Retinal pigment epithelial cell (primary cell): ENCODE results near the gene VMAC.
"Not testable (repeated sequence)": the region's sequence is repeated elsewhere in the genome, so short reads cannot be mapped to it uniquely, and the experiment has no call there.

Experiments used
- DNase-seq: peaks from one replicate; pipeline ENCODE4 v3.0.0-alpha.2; 2010; ENCODE audit warnings: low read depth
- H3K4me3 ChIP-seq: 2 replicates; pipeline ENCODE4 v1.5.1; 2011; ENCODE audit warnings: mild to moderate bottlenecking, low read length, control low read depth, moderate library complexity
- TF ChIP-seq, protein P1 (sequence below): conservative IDR thresholded peaks from 2 replicates; pipeline ENCODE4 v1.5.1; 2011; ENCODE audit warnings: low read depth, low read length, control low read depth, inconsistent platforms

The VMAC gene, protein sequence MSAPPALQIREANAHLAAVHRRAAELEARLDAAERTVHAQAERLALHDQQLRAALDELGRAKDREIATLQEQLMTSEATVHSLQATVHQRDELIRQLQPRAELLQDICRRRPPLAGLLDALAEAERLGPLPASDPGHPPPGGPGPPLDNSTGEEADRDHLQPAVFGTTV

DNA sequence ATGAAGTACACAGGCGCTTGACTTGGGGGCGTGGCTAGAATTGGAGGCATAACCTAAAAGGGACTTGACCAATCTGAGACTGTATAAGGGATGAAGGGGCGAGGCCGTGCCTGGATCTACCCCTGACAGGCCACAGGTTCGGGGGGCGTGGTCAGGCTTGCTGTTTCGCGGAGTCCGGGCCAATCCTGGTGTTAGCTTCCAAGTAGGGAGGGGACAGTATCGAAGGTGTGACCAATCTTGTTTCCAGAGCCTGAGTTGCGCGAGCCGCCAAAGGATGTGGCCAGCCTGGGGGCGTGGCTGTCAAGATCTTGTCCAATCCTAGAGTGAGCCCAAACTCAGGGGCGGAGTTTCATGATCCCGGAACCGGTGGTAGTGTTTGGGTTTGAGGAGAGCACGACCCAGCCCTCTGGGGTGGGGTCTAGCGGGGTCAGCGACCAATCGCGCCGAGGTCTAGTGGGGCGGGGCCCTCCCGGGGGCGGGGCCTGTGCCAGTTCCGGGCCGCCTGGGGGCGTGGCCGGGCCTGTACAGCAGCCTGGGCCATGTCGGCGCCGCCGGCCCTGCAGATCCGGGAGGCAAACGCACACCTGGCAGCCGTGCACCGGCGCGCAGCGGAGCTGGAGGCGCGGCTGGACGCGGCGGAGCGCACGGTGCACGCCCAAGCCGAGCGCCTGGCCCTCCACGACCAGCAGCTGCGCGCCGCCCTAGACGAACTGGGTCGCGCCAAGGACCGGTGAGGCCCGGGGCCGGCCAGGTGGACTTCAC lies at the start of gene VMAC:
VMAC (plus strand) TSS at position 521 of the 762 bp plus-strand sequence; CDS start at position 540, 19 bp downstream.
- DNase-seq, result peak; percentile 100
- H3K4me3 ChIP-seq, result peak within 1 kb of the TSS; percentile 99
- TF ChIP-seq, protein P1, sequence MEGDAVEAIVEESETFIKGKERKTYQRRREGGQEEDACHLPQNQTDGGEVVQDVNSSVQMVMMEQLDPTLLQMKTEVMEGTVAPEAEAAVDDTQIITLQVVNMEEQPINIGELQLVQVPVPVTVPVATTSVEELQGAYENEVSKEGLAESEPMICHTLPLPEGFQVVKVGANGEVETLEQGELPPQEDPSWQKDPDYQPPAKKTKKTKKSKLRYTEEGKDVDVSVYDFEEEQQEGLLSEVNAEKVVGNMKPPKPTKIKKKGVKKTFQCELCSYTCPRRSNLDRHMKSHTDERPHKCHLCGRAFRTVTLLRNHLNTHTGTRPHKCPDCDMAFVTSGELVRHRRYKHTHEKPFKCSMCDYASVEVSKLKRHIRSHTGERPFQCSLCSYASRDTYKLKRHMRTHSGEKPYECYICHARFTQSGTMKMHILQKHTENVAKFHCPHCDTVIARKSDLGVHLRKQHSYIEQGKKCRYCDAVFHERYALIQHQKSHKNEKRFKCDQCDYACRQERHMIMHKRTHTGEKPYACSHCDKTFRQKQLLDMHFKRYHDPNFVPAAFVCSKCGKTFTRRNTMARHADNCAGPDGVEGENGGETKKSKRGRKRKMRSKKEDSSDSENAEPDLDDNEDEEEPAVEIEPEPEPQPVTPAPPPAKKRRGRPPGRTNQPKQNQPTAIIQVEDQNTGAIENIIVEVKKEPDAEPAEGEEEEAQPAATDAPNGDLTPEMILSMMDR, result no peak

DNA sequence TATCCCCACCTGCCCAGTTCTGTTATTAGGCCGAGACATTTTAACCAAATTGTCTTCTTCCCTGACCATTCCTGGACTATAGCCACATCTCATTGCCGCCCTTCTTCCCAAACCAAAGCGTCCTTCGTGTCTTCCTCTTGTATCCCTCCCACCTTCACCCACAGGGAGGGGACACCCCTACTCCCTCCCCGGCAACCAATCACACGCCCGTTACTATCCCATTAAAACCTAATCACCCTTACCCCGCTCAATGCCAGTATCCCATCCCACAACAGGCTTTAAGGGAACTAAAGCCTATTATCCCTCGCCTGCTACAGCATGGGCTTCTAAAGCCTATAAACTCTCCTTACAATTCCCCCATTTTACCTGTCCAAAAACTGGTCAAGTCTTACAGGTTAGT lies 49.5 kb upstream of the VMAC start:
- not testable (repeated sequence) for H3K4me3 ChIP-seq, DNase-seq

DNA sequence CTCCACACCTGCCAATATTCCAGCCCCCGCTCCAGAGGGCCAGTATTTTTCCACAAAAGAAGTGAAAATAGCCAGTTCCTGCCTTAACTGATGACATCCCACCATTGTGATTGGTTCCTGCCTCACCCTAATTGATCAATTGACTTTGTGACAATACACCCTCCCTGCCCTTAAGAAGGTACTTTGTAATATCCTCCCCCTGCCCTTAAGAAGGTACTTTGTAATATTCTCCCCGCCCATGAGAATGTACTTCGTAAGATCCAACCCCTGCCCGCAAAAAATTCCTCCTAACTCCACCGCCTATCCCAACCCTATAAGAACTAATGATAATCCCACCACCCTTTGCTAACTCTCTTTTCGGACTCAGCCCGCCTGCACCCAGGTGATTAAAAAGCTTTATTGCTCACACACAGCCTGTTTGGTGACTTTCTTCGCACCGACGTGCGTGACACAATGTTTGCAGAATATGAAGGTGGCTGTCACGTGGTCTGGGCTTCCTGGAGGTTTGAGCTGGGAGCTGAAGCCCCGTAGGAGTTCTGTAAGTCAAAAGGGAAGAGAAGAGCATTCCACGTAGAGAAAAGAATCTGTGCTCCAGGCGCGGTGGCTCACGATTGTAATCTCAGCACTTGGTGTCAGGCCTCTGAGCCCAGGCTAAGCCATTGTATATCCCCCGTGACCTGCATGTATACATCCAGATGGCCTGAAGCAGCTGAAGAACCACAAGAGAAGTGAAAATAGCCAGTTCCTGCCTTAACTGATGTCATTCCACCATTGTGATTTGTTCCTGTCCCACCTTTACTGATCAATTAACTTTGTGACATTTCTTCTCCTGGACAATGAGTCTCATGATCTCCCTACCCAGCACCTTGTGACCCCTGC lies 47.2 kb upstream of the VMAC start:
- no peak overlapping the region for H3K4me3 ChIP-seq
- no peak for DNase-seq
- TF ChIP-seq, protein P1, result no peak

DNA sequence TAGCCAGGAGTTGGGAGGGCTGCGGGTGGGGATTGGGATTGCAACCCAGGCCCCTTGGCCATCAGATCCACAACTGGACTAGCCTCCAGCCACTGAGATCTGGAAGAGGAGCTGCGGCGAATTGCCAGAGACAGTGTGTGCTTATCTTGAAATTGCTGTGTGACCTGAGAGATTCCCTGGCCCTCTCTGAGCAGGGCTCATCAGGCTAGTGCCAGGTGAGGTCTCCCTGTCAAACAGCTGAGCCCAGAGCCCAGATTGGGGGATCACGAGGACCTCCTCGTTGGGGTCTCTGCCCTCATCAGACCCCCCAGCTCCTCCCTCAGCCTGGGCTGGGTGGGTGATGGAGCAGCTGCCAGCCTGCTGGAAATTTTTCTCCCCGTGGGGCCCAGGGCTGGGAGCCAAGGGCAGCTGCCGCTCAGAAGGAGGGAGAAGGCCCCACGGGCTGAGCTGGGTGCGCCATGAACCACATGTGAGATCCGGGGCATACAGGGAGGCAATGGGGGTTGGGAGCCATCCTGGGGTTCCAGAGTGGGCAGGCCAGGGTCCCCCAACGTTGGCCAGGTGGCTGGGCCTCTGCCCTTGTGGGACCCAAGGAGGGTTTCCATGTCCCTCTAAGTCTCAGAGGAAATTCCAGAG lies 41.5 kb upstream of the VMAC start:
- no peak for DNase-seq
- no peak overlapping the region for H3K4me3 ChIP-seq
- TF ChIP-seq, protein P1, result no peak

DNA sequence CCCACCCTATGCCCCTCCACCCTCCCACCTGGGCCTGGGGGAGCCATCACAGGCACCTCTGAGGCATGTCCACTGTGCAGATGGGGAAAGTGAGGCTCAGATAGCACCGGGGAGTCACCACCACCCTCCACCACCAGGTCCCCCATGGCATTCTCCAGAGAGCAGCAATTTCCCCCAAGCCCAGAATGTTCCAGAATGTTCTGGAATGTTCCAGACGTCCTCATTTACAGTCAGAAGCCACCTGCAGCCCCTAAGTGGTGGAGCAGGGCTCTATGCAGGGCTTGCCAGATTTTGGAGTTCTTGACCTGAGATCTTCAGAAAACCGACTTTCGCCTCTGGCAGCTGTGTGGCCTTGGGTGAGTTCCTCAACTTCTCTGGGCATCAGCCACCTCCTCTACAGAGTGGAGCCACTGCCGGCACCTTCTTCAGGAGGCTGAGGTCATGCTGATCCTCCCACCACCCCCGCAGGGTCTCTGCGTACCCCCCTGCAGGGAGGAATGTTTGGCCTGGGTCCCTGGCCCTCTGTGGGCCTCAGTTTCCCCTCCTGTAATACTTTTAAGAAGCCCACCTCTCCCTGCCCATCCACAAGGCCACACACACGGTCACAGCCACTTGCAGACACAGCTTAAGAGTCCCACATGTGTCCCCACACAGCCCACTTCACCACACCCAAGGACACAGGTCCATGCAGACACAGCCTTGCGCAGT lies 40.5 kb upstream of the VMAC start:
- H3K4me3 ChIP-seq, result no peak overlapping the region
- DNase-seq, result no peak
- TF ChIP-seq, protein P1, result no peak

DNA sequence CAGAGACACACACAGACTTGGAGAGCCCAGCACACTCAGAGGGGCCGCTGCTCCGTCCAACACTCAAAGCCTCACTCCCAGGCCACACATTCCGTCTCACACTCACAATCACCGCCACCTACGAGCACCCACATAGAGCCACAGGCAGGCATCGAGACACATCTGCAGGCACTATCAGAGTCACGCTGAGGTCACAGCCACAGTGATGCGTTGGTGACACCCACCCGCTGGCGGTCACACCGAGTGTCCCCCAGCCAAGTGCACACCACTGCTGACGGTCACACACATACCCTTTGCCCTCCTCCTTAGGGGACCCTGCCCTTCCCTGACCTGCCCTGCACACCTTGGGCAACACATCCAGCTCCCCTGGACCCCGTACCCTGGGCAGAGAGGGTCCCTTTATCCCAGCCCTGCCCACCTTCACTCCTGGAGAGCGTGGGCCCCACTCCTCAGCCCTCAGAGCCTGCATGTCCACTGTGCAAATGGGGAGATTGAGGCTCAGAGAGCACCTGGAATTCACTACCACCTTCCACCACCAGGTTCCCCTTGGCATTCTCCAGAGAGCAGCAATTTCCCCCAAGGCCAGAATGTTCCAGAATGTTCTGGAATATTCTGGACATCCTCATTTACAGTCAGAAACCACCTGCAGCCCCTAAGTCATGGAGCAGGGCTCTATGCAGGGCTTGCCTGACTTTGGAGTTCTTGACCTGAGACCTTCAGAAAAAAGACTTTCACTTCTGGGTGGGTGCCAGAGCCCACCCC lies 39.8 kb upstream of the VMAC start:
- no peak for DNase-seq
- TF ChIP-seq, protein P1, result peak; percentile 18
- H3K4me3 ChIP-seq, result no peak overlapping the region
